Neural crest cell (in vitro differentiated cells): Measurements from ENCODE around the gene PCNX2. TPM values are rescaled to one million over a fixed set of nuclear protein-coding genes. Genes with fewer than 3 reads are reported as not detected.
A peak's percentile ranks its signal among the peaks of the same experiment; 100 is the strongest.

Experiments
- DNase-seq: peaks from one replicate; pipeline ENCODE4 v3.0.0; 2021; ENCODE audit warnings: low read depth, mixed read lengths, low spot score
- H3K27ac Mint-ChIP-seq: one replicate; pipeline ENCODE4 v1.8.0; 2021; ENCODE audit warnings: mild to moderate bottlenecking, mixed read lengths; ENCODE audit not compliant: unreplicated experiment
- H3K27me3 Mint-ChIP-seq: 2 replicates; pipeline ENCODE4 v1.8.0; 2021; ENCODE audit warnings: low read depth, mild to moderate bottlenecking, mixed read lengths
- H3K36me3 Mint-ChIP-seq: 2 replicates; pipeline ENCODE4 v1.8.0; 2021; ENCODE audit warnings: low read depth, mild to moderate bottlenecking, mixed read lengths
- H3K4me1 Mint-ChIP-seq: 2 replicates; pipeline ENCODE4 v1.8.0; 2021; ENCODE audit warnings: mixed read lengths
- H3K4me3 Mint-ChIP-seq: one replicate; pipeline ENCODE4 v1.8.0; 2021; ENCODE audit warnings: mild to moderate bottlenecking, mixed read lengths
- H3K9me3 Mint-ChIP-seq: 2 replicates; pipeline ENCODE4 v1.8.0; 2021; ENCODE audit warnings: mixed read lengths
- CTCF ChIP-seq: fragments of 200-600 bp; sonication (generic); conservative IDR thresholded peaks from 2 replicates; pipeline ENCODE4 v1.5.0; 2021; ENCODE audit warnings: antibody characterized with exemption, mild to moderate bottlenecking
- total RNA-seq: library from RNA; stranded (reverse); gene quantifications from 2 replicates; pipeline ENCODE4 v1.2.1, GENCODE V29; 2021

Gene PCNX2
- total RNA-seq, 1 donor from 2014 or later, result 13.6 TPM

- Mint-ChIP-seq H3K27ac (no peak overlapping the region), H3K4me3 (no peak overlapping the region), H3K9me3 (no peaks in the 10 kb centered on the region), H3K27me3 (no peaks in the 10 kb centered on the region), H3K36me3 (peaks cover 6% of the 10 kb centered on the region), H3K4me1 (peaks cover 10% of the 10 kb centered on the region)
- no peak for DNase-seq
- no peak for TF ChIP-seq CTCF
Observed at GRCh38 chr1:233244183-233244582, 51.3 kb downstream of the PCNX2 start.

GRCh38 chr1:233242827-233243483 is 52.6 kb downstream of the PCNX2 start:
- H3K27ac Mint-ChIP-seq, result peak overlapping the region; percentile 2
- no peak for TF ChIP-seq CTCF
- H3K36me3 Mint-ChIP-seq, result peaks cover 2% of the 10 kb centered on the region

DNA sequence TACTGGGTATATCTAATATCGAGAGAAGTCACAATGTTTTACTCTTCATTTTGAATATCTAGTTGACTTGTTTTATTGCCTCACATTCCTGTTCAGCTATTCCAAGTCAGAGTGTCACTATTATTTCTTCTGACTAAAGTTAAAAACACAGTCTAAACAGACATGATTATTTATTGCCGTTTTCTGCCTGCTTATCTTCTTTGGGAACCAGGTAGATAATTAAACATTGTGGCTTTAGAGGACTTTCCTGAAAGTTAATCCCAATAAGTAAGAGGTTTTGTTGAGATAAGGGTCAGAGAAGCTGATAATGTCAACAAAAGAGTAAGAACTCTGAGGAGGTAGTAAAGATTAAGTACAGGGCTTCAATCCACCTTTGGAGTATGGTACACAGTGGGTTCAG is 53.8 kb downstream of the PCNX2 start:
- no peak for TF ChIP-seq CTCF
- no peak overlapping the region for H3K4me3 Mint-ChIP-seq
- H3K27me3 Mint-ChIP-seq, result no peaks in the 10 kb centered on the region
- H3K9me3 Mint-ChIP-seq, result no peaks in the 10 kb centered on the region
- no peak overlapping the region for H3K27ac Mint-ChIP-seq
- DNase-seq, result no peak
- H3K4me1 Mint-ChIP-seq, result peaks cover 10% of the 10 kb centered on the region
- H3K36me3 Mint-ChIP-seq, result peaks cover 2% of the 10 kb centered on the region

More at GRCh38 chr1:233242827-233243483, 52.6 kb downstream of the PCNX2 start:
- no peaks in the 10 kb centered on the region for H3K9me3 Mint-ChIP-seq
- no peak overlapping the region for H3K4me3 Mint-ChIP-seq
- peaks cover 10% of the 10 kb centered on the region for H3K4me1 Mint-ChIP-seq
- no peaks in the 10 kb centered on the region for H3K27me3 Mint-ChIP-seq
- DNase-seq, result no peak

DNA sequence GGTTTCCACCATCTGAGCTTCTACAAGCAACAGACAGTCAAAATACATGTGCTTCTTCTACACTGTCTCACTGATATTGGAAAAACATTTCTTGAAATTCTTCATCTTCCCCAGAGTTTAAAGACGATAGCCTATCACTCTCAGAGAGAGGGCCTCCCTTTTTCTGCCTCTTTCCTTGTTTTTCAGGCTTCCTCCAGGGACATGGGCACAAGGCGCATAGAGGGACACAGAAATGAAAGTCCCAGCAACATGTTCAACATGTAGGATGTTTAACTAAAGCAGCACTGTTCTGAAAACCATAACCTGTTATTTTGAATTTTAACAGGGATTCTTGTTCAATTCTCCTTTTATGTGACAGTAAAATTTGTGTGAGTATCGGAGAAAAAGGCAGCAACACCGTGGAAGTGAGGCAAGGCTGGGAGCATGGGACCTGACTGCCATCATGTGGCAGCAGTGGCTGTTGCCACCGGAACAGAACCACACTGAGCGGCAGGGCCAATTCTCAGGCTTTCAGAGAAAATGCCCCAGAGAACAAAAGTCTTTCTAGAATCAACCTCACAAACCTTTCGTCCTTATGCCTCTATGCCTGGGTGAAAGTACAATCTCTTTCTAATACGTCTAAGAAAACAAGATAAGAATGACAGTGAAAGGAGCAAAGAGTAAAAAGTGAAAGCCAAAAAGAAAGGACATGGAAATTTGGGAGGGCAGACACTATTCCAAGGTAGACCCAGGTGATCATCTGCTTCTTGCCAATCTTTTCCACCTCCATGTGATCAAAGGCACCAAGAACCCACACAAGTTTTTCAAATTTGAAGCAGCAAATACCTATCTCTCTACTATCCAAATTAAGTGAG is 54.5 kb downstream of the PCNX2 start:
- no peak overlapping the region for H3K4me3 Mint-ChIP-seq
- no peak overlapping the region for H3K27ac Mint-ChIP-seq
- no peaks in the 10 kb centered on the region for H3K9me3 Mint-ChIP-seq
- peaks cover 3% of the 10 kb centered on the region for H3K36me3 Mint-ChIP-seq
- TF ChIP-seq CTCF, result peak; percentile 89
- H3K27me3 Mint-ChIP-seq, result no peaks in the 10 kb centered on the region
- DNase-seq, result peak; percentile 56
- H3K4me1 Mint-ChIP-seq, result peaks cover 10% of the 10 kb centered on the region

- DNase-seq, result no peak
- Mint-ChIP-seq H3K27ac (no peak overlapping the region), H3K4me1 (peaks cover 10% of the 10 kb centered on the region), H3K36me3 (peaks cover 5% of the 10 kb centered on the region), H3K9me3 (no peaks in the 10 kb centered on the region), H3K27me3 (no peaks in the 10 kb centered on the region), H3K4me3 (no peak overlapping the region)
- no peak for TF ChIP-seq CTCF
Observed at GRCh38 chr1:233240371-233240770, 55.2 kb downstream of the PCNX2 start.
